ENCODE measurements around the gene OR52E6. TPM values are rescaled to one million over a fixed set of nuclear protein-coding genes. Genes with fewer than 3 reads are reported as not detected.

The OR52E6 gene
- total and polyA plus RNA-seq, 2 experiments from 2014 or later = not detected

DNA sequence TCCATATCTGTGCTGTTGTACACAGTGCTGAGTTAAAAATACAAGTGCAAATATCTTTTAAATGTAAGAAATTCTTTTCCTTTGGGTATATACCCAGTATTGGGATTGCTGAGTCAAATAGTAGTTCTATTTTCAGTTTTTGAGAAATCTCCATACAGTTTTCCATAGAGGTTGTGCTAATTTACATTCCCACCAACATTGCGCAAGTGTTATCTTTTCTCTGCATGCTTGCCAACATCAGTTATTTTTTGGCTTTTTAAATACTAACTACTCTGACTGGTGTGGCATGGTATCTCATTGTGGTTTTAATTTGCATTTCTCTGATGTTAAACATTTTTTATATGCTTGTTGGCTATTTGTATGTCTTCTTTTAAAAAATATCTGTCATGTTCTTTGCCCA, 9.3 kb upstream of the OR52E6 start:
- H3K9me2 ChIP-seq (ENCODE audit: insufficient read depth) = 0 out of 2 replicates have a peak, but pooled peaks cover 2% of the 10 kb centered on the region
- H3K4me3 Mint-ChIP-seq = no peak overlapping the region
- DNase-seq (ENCODE audit: low spot score) = no peak
- H3K36me3 Mint-ChIP-seq (ENCODE audit: low read depth) = no peaks in the 10 kb centered on the region
- no peak overlapping the region for H3K27ac Mint-ChIP-seq
- H3K79me2 ChIP-seq (replicated peaks; ENCODE audit: insufficient read depth) = no peaks in the 10 kb centered on the region
- H3K9me3 Mint-ChIP-seq = peaks cover 12% of the 10 kb centered on the region; the same call in 1 of the 3 replicates
- no peak for ATAC-seq
- H3K4me2 ChIP-seq = no peak overlapping the region
- no peak overlapping the region for H3K27ac ChIP-seq (ENCODE audit: low read depth)
- H3K27me3 ChIP-seq (ENCODE audit: insufficient read depth) = no peaks in the 10 kb centered on the region
- no peaks in the 10 kb centered on the region for H3F3A ChIP-seq (replicated peaks; ENCODE audit: low read depth)
- H4K20me1 ChIP-seq (replicated peaks; ENCODE audit: insufficient read depth) = no peaks in the 10 kb centered on the region
- no peaks in the 10 kb centered on the region for H3K27me3 Mint-ChIP-seq (ENCODE audit: insufficient read depth, low read depth, poor library complexity)
- TF ChIP-seq POLR2AphosphoS5 (IDR thresholded peaks at IDR 0.05; ENCODE audit: low read depth) = no peak
- no peak for TF ChIP-seq JUNB (IDR thresholded peaks at IDR 0.05; ENCODE audit: unreplicated experiment)
- TF ChIP-seq, protein P1, sequence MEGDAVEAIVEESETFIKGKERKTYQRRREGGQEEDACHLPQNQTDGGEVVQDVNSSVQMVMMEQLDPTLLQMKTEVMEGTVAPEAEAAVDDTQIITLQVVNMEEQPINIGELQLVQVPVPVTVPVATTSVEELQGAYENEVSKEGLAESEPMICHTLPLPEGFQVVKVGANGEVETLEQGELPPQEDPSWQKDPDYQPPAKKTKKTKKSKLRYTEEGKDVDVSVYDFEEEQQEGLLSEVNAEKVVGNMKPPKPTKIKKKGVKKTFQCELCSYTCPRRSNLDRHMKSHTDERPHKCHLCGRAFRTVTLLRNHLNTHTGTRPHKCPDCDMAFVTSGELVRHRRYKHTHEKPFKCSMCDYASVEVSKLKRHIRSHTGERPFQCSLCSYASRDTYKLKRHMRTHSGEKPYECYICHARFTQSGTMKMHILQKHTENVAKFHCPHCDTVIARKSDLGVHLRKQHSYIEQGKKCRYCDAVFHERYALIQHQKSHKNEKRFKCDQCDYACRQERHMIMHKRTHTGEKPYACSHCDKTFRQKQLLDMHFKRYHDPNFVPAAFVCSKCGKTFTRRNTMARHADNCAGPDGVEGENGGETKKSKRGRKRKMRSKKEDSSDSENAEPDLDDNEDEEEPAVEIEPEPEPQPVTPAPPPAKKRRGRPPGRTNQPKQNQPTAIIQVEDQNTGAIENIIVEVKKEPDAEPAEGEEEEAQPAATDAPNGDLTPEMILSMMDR (conservative IDR thresholded peaks at IDR 0.05; ENCODE audit: low read depth in 2 of 2) = no peak
- no peak for TF ChIP-seq STAT1 (IDR thresholded peaks at IDR 0.05; ENCODE audit: unreplicated experiment)
- TF ChIP-seq ETS1 (IDR thresholded peaks at IDR 0.05) = no peak
- TF ChIP-seq, protein P2, sequence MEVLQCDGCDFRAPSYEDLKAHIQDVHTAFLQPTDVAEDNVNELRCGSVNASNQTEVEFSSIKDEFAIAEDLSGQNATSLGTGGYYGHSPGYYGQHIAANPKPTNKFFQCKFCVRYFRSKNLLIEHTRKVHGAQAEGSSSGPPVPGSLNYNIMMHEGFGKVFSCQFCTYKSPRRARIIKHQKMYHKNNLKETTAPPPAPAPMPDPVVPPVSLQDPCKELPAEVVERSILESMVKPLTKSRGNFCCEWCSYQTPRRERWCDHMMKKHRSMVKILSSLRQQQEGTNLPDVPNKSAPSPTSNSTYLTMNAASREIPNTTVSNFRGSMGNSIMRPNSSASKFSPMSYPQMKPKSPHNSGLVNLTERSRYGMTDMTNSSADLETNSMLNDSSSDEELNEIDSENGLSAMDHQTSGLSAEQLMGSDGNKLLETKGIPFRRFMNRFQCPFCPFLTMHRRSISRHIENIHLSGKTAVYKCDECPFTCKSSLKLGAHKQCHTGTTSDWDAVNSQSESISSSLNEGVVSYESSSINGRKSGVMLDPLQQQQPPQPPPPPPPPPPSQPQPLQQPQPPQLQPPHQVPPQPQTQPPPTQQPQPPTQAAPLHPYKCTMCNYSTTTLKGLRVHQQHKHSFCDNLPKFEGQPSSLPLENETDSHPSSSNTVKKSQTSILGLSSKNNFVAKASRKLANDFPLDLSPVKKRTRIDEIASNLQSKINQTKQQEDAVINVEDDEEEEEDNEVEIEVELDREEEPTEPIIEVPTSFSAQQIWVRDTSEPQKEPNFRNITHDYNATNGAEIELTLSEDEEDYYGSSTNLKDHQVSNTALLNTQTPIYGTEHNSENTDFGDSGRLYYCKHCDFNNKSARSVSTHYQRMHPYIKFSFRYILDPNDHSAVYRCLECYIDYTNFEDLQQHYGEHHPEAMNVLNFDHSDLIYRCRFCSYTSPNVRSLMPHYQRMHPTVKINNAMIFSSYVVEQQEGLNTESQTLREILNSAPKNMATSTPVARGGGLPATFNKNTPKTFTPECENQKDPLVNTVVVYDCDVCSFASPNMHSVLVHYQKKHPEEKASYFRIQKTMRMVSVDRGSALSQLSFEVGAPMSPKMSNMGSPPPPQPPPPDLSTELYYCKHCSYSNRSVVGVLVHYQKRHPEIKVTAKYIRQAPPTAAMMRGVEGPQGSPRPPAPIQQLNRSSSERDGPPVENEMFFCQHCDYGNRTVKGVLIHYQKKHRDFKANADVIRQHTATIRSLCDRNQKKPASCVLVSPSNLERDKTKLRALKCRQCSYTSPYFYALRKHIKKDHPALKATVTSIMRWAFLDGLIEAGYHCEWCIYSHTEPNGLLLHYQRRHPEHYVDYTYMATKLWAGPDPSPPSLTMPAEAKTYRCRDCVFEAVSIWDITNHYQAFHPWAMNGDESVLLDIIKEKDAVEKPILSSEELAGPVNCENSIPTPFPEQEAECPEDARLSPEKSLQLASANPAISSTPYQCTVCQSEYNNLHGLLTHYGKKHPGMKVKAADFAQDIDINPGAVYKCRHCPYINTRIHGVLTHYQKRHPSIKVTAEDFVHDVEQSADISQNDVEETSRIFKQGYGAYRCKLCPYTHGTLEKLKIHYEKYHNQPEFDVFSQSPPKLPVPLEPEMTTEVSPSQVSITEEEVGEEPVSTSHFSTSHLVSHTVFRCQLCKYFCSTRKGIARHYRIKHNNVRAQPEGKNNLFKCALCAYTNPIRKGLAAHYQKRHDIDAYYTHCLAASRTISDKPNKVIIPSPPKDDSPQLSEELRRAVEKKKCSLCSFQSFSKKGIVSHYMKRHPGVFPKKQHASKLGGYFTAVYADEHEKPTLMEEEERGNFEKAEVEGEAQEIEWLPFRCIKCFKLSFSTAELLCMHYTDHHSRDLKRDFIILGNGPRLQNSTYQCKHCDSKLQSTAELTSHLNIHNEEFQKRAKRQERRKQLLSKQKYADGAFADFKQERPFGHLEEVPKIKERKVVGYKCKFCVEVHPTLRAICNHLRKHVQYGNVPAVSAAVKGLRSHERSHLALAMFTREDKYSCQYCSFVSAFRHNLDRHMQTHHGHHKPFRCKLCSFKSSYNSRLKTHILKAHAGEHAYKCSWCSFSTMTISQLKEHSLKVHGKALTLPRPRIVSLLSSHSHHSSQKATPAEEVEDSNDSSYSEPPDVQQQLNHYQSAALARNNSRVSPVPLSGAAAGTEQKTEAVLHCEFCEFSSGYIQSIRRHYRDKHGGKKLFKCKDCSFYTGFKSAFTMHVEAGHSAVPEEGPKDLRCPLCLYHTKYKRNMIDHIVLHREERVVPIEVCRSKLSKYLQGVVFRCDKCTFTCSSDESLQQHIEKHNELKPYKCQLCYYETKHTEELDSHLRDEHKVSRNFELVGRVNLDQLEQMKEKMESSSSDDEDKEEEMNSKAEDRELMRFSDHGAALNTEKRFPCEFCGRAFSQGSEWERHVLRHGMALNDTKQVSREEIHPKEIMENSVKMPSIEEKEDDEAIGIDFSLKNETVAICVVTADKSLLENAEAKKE (CRISPR knock-in tag; IDR thresholded peaks at IDR 0.05) = no peak
- no peak for TF ChIP-seq NANOG (IDR thresholded peaks at IDR 0.05; ENCODE audit: borderline replicate concordance)
- no peak for TF ChIP-seq ZNF331 (CRISPR knock-in tag; IDR thresholded peaks at IDR 0.05; ENCODE audit: low read depth)
- no peak for TF ChIP-seq ZNF114 (CRISPR knock-in tag; IDR thresholded peaks at IDR 0.05)
- H3K36me3 ChIP-seq (ENCODE audit: insufficient read depth) = no peaks in the 10 kb centered on the region
- no peak overlapping the region for H2AFZ ChIP-seq
- no peaks in the 10 kb centered on the region for H3K4me1 ChIP-seq (ENCODE audit: insufficient read depth)
- H3K4me1 Mint-ChIP-seq = no peaks in the 10 kb centered on the region
- H3K4me3 ChIP-seq = no peak overlapping the region

Data from GM23338 (cell line).